HepG2 (cell line): Measurements from ENCODE around the gene GMNN. TPM values are rescaled to one million over a fixed set of nuclear protein-coding genes. Genes with fewer than 3 reads are reported as not detected.

Experiments
- ARID5B ChIP-seq: IDR thresholded peaks from 2 replicates; pipeline ENCODE4 v1.4.0; 2020; ENCODE audit warnings: mild to moderate bottlenecking, missing genetic modification reagents
- ASH2L ChIP-seq: fragments of 300-600, 200-600 bp; sonication (generic); IDR thresholded peaks from 2 replicates; pipeline ENCODE4 v1.7.0; 2017; ENCODE audit warnings: low read depth, mild to moderate bottlenecking, moderate library complexity, mixed read lengths, low read length; ENCODE audit not compliant: insufficient read length
- DDIT3 ChIP-seq: sonication (generic); formaldehyde crosslinking; IDR thresholded peaks from 2 replicates; pipeline ENCODE4 v1.4.0; 2020; ENCODE audit warnings: mild to moderate bottlenecking, missing genetic modification reagents
- DNMT1 ChIP-seq: sonication (generic); formaldehyde crosslinking; IDR thresholded peaks from 2 replicates; pipeline ENCODE4 v1.5.1; 2020; ENCODE audit warnings: mild to moderate bottlenecking, missing genetic modification reagents
- EHMT2 ChIP-seq: fragments of 200-600 bp; sonication (generic); IDR thresholded peaks from 2 replicates; pipeline ENCODE4 v1.7.0; 2017; ENCODE audit warnings: antibody characterized with exemption, low read depth, low read length, borderline replicate concordance
- GTF2F1 ChIP-seq: fragments of 150-350 bp; IDR thresholded peaks from 2 replicates; pipeline ENCODE4 v1.6.1; 2014; ENCODE audit warnings: low read length
- HNRNPL ChIP-seq: fragments of 200-400 bp; formaldehyde crosslinking; IDR thresholded peaks from 2 replicates; pipeline ENCODE4 v1.6.1; 2017; ENCODE audit warnings: mild to moderate bottlenecking, low read depth, low read length
- HOMEZ ChIP-seq: IDR thresholded peaks from 2 replicates; pipeline ENCODE4 v1.6.1; 2016; ENCODE audit warnings: low read depth
- IRF2 ChIP-seq: IDR thresholded peaks from 2 replicates; pipeline ENCODE4 v1.6.1; 2018; ENCODE audit warnings: missing genetic modification reagents, missing compliant biosample characterization
- ISL2 ChIP-seq: sonication (generic); formaldehyde crosslinking; IDR thresholded peaks from 2 replicates; pipeline ENCODE4 v1.5.0; 2020; ENCODE audit warnings: missing genetic modification reagents
- MTERF4 ChIP-seq: sonication (generic); formaldehyde crosslinking; IDR thresholded peaks from 2 replicates; pipeline ENCODE4 v1.8.0; 2023; ENCODE audit warnings: mild to moderate bottlenecking, missing genetic modification reagents
- MYC ChIP-seq: sonication (generic); formaldehyde crosslinking; IDR thresholded peaks from 2 replicates; pipeline ENCODE4 v1.9.0; 2021; ENCODE audit warnings: missing genetic modification reagents, borderline replicate concordance
- PHF21A ChIP-seq: sonication (generic); formaldehyde crosslinking; IDR thresholded peaks from 2 replicates; pipeline ENCODE4 v1.5.0; 2020; ENCODE audit warnings: mild to moderate bottlenecking, missing genetic modification reagents
- SOX13 ChIP-seq, 3 experiments: fragments of 450-650 bp in 1 of 3; sonication (generic) in 1 of 3; formaldehyde crosslinking in 1 of 3; IDR thresholded peaks in 2 of 3; conservative IDR thresholded peaks in 1 of 3; 2 replicates each; pipeline versions ENCODE4 v1.5.0 to v1.6.1; 2016 to 2020; ENCODE audit warnings: antibody characterized with exemption in 1 of 3, mild to moderate bottlenecking in 1 of 3, missing compliant biosample characterization in 1 of 3, missing genetic modification reagents in 1 of 3, moderate library complexity in 1 of 3
- TFDP1 ChIP-seq: IDR thresholded peaks from 2 replicates; pipeline ENCODE4 v1.6.1; 2016; ENCODE audit warnings: missing compliant biosample characterization, missing genetic modification reagents, borderline replicate concordance
- YY1 ChIP-seq: IDR thresholded peaks from 2 replicates; pipeline ENCODE4 v1.6.1; 2011; ENCODE audit warnings: low read length, low read depth, moderate library complexity, mild to moderate bottlenecking; ENCODE audit not compliant: insufficient read depth, insufficient replicate concordance
- ZNF660 ChIP-seq: sonication (generic); formaldehyde crosslinking; IDR thresholded peaks from 2 replicates; pipeline ENCODE4 v1.5.1; 2020; ENCODE audit warnings: mild to moderate bottlenecking, low read depth, missing genetic modification reagents, borderline replicate concordance
- ZNF747 ChIP-seq: sonication (generic); formaldehyde crosslinking; IDR thresholded peaks from 2 replicates; pipeline ENCODE4 v1.8.1; 2023; ENCODE audit warnings: missing genetic modification reagents, mild to moderate bottlenecking, borderline replicate concordance
- ZNF784 ChIP-seq: sonication (generic); formaldehyde crosslinking; IDR thresholded peaks from 2 replicates; pipeline ENCODE4 v1.5.1; 2020; ENCODE audit warnings: missing genetic modification reagents, mild to moderate bottlenecking, borderline replicate concordance
- polyA plus RNA-seq, 8 experiments: library from polyadenylated mRNA; depleted of rRNA in 3 of 8; stranded (reverse) in 7 of 8; unstranded in 1 of 8; fragments of >200 nt; fragmentation: Illumina TruSeq in 4 of 8; extraction: Trizol in 4 of 8; gene quantifications; 2 replicates each; pipeline versions ENCODE4 v1.2.1 to v1.2.3, GENCODE V29; 2011 to 2016; ENCODE audit warnings: low read depth in 4 of 8, missing spikeins in 1 of 8, mixed read lengths in 1 of 8; ENCODE audit not compliant: insufficient read depth in 1 of 8
- total RNA-seq, 5 experiments: library from RNA; depleted of rRNA; stranded (reverse); fragments of >200 nt; fragmentation: Illumina TruSeq; extraction: Trizol; gene quantifications; 2 replicates each; pipeline ENCODE4 v1.2.3, GENCODE V29; 2016; ENCODE audit warnings: low read depth in 1 of 5

The GMNN gene
- total and polyA plus RNA-seq, 2 of the 13 experiments (the other 11 are each of a cell fraction or from before 2014, with no cell fraction given), result 61.8 to 154 TPM

- TF ChIP-seq ZNF784 (CRISPR knock-in tag) (no peak), DDIT3 (CRISPR knock-in tag) (no peak), MYC (CRISPR knock-in tag) (no peak), HNRNPL (no peak), HOMEZ (peak; percentile 66; the same call in 1 of the 2 replicates), YY1 (peak; percentile 72), TFDP1 (CRISPR knock-in tag) (no peak), ASH2L (peak; percentile 22), GTF2F1 (no peak), DNMT1 (CRISPR knock-in tag) (no peak), ZNF747 (CRISPR knock-in tag) (no peak), ZNF660 (CRISPR knock-in tag) (no peak), IRF2 (CRISPR knock-in tag) (no peak), PHF21A (peak; percentile 40; the same call in 1 of the 2 replicates), SOX13 (IDR thresholded peaks at IDR 0.05) (no peak), SOX13 (CRISPR knock-in tag; conservative IDR thresholded peaks at IDR 0.05 in 1 of 2, IDR thresholded peaks at IDR 0.05 in 1 of 2) (peak in 1 of 2 experiments; percentile 51; a peak in 1 of 4 replicates), MTERF4 (CRISPR knock-in tag) (no peak), ISL2 (CRISPR knock-in tag) (peak; percentile 40; the same call in 1 of the 2 replicates), EHMT2 (peak; percentile 77; the same call in 1 of the 2 replicates), ARID5B (CRISPR knock-in tag) (peak; percentile 69)
Observed at GRCh38 chr6:24824142-24824938, 49.6 kb downstream of the GMNN start (continued).
